Ramos (cell line): ENCODE data around the gene SPACA1.
"Not testable (repeated sequence)": the region's sequence is repeated elsewhere in the genome, so short reads cannot be mapped to it uniquely, and the experiment has no call there.

Experiments used
- in situ Hi-C: fragments of 300-500 bp; cut with MboI; formaldehyde crosslinking; loops from one replicate; pipeline ENCODE4 v1.14.3; 2022; ENCODE audit warnings: low sequenced_read_pairs; ENCODE audit not compliant: unreplicated experiment

The SPACA1 gene, protein sequence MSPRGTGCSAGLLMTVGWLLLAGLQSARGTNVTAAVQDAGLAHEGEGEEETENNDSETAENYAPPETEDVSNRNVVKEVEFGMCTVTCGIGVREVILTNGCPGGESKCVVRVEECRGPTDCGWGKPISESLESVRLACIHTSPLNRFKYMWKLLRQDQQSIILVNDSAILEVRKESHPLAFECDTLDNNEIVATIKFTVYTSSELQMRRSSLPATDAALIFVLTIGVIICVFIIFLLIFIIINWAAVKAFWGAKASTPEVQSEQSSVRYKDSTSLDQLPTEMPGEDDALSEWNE

DNA sequence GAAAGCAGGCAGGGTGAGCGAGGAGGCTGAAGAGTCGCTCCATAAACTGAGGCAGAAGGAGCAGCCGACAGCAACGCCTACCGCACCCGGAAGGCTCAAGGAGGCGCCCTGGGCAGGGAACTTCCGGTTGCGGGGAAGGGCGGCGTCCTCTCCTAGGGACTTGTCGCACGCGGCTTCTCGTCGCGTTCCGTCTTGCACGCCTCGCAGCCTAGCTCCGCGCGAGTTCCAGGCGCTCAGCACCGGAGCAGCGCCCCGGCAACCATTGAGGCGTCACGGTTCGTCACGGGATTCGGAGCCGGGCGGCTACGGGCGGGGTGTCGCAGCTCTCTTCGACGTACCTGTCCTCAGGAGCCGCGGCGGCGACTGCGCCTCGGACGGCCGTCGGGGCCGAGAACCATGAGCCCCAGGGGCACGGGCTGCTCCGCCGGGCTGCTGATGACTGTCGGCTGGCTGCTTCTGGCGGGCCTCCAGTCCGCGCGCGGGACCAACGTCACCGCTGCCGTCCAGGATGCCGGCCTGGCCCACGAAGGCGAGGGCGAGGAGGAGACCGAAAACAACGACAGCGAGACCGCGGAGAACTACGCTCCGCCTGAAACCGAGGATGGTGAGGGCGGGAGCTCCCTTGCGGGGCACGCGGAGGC is at the start of gene SPACA1:
TSS of gene SPACA1 (plus strand) at position 332 of the 641 bp plus-strand sequence. CDS start at position 397, 65 bp downstream.
- in situ Hi-C loops, result no loop called here

DNA sequence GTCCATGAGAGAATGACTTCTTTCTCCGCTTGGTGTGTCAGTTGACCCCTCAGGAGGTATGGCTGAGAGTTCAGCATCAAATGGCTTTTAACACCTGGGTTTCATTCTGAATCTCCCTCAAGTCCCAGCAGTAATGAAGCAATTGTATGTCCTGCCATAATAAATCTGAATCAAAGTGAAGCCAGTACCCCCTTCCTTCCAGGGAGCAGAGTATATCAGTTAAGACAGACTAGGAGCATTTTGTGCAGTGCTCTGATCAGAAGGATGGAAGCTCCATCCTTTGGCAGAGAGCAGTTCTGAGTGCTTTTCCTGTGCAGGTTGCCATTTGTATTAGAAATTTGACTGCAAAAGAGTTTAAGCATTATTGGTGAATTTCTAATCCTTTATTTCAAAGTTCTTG is 46.9 kb upstream of the SPACA1 start:
- in situ Hi-C loops, result no loop called here

DNA sequence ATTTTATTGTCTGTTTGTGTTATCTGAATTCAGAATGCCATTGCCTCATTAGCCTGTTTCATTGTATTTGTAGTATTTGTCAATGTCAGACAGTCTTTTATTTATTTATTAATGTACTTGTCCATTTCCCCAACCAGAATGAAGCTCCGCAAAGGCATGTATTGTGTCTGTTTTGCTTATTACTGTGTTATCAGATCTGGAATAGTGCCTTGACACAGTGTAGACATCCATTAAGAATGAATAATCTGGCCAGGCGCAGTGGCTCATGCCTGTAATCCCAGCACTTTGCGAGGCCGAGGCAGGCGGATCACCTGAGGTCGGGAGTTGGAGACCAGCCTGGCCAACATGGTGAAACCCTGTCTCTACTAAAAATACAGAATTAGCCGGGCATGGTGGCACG is 46.4 kb upstream of the SPACA1 start:
- in situ Hi-C loops, result not testable (repeated sequence)

DNA sequence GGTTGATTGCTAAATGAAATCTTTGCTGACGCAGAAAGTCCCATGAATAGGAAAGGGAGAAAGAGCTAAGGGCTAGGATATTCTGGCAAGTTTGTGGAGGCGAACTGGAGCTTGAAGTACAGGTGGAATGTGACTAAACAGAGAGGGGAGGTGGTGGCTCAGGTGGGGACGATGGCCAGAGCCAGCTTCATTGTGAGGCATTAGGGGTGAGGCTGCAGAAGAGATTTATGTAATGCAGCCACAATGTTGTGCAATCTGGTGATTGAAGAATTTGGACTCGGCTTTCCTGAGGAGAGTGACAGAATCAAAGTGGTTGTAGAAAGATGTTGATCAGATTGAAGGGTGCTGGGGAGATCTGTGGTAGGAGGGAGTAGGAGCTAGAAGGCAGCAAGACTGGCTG is 42.9 kb upstream of the SPACA1 start:
- in situ Hi-C loops, result no loop called here

DNA sequence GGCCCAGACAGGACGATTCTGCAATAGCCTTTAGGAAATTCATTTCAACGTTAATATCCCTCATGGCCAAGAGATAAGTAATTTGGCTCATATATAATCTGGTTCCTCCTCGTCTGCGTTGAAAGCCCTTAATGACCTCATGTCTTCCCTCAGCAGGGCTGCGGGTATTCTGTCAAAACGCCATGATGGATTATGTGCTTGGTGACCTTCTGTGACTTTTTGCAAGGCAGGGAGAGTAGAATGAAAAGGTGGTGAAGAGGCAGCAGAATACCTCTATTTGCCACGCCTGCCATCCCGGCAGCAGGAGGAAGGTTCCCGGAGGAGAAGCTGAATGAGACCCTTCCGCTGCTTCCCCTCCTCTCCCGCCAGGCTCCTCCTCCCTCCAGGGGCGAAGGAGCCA is 41.1 kb upstream of the SPACA1 start:
- in situ Hi-C loops, result no loop called here

DNA sequence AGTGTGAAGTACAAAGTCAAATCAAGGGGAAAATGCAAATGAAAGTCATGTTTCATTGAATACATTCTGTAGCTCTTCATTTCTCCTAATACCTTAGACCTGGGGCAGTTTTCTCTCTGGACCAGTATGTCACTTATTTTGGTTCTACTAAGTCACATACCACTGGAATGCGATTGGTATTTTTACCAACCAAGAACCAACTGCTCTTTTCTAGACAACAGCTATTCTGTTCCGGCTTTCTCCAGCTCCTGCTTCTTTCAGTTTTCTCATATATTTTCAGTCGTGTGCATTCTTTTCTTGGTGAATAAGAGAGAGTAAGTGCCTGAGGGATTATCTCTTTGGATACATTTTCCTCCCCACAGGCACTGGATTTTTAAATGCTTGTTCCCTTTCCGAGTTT is 39.2 kb upstream of the SPACA1 start:
- in situ Hi-C loops, result no loop called here

DNA sequence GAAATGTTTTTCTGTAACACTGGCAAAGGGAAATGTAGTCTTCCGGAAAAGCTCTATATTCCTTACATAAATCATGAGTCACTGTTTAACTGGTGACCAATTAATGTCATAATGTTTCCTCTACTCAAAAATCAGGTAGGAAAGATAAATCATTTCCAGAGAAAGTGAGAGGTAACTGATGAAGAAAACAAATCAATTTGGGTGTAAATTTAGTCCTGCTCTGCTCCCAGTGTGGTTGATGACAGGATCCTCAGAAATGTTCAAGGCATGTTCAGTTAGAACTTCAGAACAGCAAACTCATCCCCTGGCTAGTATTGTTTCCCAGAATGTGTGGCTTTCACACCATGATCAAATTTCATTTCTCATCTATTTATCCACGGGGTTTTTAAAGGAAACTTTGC is 38.8 kb upstream of the SPACA1 start:
- in situ Hi-C loops, result no loop called here

DNA sequence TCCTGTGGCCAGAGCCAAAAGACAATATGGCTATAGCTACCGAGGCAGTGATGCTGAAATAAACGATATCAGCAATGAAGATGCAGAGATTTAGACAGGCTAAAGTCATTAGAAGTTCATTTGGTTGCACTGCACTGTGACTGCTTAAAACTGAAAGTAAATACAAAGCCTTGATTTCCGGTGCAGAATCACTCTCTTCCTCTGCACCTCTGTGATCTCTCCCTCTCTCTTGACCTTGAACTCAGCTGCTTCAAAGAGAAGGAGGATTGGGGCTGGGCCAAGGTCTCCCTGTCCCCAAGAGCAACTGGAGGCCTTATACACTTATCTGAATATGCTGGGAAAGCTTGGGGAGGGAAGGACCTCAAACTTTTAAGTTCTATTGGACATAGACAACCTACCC is 34.6 kb upstream of the SPACA1 start:
- in situ Hi-C loops, result no loop called here

DNA sequence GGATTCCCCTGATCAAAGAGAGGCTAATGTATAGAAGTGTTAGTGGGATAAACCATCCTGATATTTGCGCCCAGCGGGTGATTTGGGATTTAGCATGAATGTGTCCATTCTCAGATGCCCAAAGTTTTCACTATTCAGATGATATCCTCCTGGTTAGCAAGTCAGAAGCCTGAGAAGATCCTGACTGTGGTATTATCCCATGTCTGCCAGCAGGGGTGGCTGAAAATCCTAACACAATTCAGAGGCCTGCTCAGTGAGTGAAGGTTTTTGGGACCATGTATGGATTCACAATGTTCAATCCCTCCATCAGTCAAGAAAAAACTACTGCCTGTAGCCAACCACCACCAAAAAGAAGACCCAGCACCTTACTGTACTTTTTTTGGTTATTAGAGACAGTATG is 34.1 kb upstream of the SPACA1 start:
- in situ Hi-C loops, result no loop called here

DNA sequence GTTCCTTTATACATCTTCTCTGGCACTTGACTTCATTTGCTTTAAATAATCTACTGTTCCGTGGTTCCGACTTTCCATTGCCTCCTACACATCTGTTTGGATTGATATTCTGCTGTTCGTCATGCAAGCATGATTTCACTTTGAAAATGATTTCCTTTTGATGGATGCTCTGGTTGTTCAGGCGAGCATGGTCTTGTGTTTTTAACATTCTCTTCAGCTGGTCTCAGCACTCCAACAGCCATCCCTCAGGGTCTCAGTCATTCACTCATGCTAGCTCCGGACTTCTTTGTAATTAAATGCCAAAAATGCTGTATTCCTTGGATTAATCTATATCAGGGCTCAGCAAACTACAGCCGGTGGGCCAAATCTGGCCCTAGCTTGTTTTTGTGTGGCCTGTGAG is 27.2 kb upstream of the SPACA1 start:
- in situ Hi-C loops, result no loop called here

DNA sequence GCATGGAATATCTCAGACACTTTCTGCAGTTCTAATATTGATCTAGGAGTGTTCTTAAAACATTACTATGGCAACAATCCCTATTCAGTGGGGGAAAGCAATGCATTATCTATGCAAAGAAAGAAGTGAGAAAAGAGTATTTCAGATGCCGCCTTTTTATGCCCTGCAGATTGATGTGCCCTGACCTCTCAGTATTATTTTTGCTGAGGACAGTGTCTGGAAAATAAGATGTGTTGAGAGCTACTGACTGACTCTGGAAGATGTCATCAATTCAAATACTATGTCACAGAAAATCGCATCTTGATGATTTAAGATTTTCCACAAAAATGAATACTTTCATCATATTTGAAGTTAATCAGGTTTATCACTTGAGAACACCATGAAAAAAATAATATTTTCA is 22.9 kb upstream of the SPACA1 start:
- in situ Hi-C loops, result no loop called here

DNA sequence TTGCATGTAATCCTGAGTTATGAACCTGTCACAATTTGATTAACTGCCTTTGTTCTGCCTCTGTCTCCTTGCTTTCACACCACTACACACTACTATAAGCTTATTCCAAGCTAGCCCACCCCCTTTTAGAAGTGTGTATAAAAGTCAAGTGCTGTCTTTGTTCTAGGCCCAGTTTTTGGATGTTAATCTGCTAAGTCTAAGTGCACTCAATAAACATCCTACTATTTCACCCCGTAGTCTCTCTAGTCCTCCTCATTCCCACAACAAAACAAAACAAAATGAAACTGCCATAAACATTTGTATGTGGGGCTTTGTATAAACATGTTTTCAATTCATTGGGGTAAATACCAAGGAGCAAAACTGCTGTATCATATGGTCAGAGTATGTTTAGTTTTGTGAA is 16.1 kb upstream of the SPACA1 start:
- in situ Hi-C loops, result no loop called here

DNA sequence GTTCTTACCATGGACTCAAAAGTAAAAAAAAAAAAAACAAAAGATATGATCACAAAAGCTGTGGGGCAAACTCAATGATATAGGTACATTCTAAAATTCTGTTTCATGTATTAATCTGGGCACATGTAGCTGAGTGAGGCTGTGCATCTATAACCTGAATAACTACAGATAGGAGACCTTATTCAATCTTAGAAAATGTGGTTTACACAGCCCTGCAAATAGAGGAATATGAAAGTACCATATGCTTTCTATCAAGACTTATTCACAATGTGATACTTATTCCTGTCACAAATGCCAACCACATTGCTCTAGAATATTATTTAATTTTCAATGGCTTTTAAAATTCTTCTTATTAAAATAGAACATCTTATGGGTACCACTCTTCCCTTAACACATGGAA is 3.1 kb upstream of the SPACA1 start:
- in situ Hi-C loops, result no loop called here

DNA sequence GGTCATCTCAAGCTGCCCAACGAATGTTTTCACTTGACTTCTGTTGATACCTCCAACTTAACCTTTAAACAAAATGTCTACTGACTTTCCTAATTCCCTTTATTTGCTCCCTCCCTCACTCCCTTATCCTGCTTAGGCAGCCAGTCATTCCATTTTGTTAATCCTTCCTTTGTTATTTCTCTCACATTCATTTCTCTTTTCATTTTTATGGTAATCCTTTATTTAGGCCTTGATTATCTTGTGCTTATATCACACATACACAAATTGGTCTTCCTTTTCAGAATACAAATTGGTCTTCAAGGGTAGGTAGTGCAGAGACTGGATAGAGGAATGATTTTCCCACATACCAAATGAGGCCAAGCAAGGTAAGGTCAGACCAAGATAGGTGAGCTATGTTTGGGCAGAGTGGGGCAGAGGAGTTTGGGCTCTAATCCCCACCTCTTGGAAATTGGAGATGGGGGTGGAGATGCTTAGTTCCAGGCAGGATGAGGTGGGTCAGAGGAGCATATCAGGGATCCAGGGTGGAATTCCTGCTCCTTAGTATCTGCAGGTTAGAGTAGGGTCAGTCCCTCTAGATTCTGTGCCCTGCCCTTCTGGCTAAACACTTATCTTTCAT is 2.0 kb upstream of the SPACA1 start:
- in situ Hi-C loops, result no loop called here

DNA sequence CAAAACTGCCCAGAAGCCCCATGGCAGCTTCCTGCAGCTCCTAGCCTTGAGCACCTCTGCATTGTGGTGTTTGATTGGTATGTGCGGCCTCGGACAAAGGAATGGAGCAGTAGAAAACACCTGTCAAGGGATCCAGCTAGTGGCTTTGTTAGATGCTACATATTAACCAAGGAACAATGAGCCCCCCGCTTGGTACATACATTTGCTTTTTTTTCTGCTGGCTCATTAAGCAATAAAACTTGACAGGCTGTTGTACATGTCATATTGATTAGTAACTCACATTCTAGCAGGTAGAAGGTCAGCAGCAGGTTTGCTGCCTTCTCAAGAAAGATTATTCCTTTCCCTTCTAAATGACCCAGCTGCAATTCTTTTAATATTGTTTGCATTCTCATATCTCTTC is 937 bp downstream of the SPACA1 start:
- in situ Hi-C loops, result no loop called here

DNA sequence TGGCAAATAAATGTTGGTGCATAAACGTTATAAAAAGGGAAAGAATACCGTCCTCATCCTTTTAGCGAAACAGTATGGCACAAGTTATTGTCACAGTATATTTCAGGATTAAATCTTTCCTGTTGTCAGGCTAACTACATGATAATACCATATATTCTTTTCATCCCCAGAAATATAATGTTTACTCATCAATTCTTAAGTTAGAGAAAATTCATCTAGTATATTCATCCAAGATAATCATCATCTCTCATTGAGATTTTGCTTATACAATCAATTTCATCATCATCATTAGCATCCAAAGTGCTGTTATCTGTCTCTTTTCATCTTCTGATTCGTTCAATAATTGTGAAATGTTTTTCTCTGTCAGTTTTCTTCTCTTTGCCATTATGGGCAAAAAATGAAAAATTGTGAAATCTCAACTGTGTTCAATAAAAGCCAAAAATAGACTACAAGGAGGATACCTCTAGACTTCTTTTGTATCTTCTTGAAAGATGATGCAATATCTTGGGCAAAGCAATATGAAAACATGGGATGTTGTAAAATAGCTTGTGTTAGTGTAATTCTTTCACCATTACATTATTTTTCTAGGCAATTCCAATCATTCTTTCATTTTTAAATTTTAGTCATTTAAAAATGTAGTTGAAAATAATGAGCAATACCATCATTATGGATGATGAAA is 2.6 kb downstream of the SPACA1 start:
- in situ Hi-C loops, result no loop called here

DNA sequence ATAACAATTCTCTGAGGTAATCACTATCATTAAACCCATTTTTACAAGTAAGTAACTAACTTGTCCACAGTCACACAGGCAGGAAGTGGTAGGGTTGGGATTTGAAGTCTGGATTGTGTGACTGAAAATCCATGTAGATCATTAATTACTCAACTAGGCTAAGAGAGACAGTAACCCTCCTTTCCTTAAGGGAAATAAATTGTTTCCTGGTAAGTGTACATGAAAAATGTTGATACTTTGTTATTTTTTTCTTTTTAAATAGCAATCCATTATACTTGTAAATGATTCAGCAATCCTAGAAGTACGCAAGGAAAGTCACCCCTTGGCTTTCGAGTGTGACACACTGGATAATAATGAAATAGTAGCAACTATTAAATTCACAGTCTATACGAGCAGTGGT is 11.6 kb downstream of the SPACA1 start:
- in situ Hi-C loops, result no loop called here

DNA sequence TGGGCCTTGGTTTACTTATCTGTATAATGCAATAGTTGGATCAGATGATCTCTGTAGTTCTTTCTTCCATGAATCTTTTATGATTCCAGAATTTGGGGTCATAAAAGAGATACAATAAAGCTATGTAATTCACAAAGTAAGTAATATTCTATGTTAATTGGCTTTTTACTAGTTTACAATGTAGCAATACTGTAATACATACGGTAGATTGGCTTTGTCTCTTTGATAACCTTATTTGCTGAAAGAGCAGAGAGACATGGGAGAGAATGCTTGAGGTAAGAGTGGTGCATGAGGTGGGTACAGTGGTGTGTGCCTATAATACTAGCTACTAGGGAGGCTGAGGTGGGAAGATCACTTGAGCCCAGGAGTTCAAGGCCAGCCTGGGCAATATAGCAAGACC is 14.7 kb downstream of the SPACA1 start:
- in situ Hi-C loops, result no loop called here

DNA sequence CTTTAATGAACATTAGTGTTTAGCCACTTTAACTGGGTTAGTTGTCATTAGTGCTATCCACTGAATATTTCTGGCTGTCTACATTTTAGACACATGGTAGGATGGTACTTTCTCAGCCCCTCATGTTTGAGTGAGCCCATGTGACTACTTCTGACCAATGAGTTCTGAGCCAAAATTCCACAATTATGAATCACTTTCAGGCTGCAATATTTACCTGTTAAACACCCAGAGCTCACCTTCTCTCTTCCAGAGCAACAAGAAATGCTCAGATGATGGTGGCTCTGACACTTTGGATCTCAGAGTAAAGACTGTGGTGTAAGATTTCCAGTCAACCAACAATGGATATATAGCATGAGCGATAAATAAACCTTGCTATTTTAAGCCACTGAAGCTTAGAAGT is 24.8 kb downstream of the SPACA1 start:
- in situ Hi-C loops, result no loop called here

DNA sequence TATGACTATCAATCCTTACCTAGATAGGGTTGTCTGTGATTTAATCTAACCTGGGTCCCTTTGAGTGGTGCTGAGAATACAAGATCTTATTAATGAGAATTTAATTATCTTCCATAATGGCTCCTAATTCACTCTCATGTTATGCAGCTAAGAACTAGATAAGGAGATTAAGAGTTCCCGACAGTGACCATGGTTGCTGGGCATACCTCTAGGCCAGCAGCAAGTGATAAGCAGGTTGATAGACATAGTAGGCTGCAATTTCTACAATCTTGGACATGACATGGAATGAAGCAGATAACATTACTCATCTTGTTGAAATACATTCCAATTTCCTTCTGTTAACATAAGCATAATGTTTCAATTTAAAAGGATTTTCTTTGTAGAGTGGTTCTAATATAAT is 27.1 kb downstream of the SPACA1 start:
- in situ Hi-C loops, result no loop called here

DNA sequence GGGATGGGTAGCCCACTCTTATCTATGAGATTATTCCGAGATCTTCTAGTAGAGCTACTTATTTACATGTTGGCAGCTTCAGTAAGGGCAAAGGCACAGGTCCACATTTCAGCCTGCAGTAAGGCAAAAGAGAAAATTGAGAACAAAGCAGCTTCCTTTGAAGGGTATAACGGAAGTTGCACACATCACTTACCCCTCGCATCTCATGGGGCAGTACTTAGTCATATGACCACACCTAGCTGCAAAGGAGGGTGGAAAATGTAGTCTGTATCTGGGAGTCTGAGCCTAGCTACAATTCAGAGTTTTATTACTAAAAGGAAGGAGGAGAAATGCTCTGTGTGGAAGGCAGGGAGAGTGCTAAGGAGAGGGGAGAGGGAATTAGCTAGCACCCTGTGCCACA is 29.7 kb downstream of the SPACA1 start:
- in situ Hi-C loops, result no loop called here
